CD4-positive, alpha-beta T cell treated with Interleukin-6 at 100 ng/mL for 8 hours (primary cell): ENCODE measurements around the gene CCDC81.
"Not testable (repeated sequence)": the region's sequence is repeated elsewhere in the genome, so short reads cannot be mapped to it uniquely, and the experiment has no call there.

Experiments
- DNase-seq: peaks from one replicate; pipeline ENCODE4 v3.0.0-alpha.2; 2020; ENCODE audit warnings: mixed read lengths, low spot score

Gene CCDC81

DNA sequence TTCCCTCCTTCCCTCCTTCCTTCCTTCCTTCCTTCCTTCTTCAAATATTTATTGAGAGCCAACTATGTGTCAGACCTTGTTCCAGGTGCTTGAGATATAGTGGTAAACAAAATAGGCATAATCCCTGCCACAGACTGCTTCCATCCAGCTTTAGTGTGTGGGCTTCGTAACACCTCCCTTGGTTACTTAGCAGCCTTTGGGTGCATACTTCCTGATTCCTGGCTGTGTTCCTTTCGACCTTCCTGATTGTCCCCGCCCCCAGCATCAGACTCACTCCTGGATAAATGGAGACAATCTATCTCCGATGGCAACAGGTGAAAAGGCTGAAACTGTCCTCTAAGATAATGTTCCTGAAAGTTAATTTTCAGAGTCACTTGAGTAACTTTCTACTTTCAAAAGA is 13.5 kb downstream of the CCDC81 start:
- no peak for DNase-seq

DNA sequence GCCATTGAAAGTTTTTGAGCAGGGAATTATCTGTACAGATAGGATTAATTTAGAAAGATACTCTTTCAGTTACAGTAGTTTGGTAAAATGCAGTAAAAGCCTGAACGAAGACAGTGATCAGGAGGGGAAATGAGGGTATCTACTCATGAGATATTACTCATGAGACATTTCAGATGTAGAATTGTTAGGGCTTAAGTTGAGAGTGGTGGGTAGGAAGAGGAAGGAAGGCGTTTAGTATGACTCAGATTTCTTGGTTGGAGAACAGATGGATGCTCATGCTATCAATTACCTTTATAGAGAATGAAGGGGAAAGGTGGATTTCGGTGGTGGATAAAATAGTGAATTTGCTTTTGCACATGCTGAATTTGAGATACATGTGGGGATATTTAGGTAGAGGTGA is 15.8 kb downstream of the CCDC81 start:
- DNase-seq, result no peak

GRCh38 chr11:86395061-86395551 is 20.4 kb downstream of the CCDC81 start:
- no peak for DNase-seq

DNA sequence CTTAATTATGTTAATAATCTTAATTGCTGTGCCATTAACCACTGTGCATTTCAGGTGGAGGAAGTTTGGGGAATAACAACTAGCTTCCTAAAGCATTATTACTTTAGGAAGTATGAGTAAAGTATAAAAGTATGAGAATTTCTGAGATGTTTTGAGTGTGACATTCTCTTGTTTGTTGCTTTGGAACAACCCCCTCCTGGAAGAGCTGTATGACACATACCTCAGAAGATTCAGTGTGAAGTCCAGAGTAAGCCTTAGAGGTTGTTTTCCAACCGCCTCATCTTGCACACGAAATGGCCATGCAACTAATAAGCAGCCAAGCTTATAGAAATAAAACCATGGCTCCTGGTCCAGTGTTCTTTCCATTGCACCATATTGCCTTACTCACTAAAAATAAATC is 21.7 kb downstream of the CCDC81 start:
- DNase-seq, result no peak

- DNase-seq, result no peak
These were observed 22.7 kb downstream of the CCDC81 start for GRCh38 chr11:86397351-86397750.

DNA sequence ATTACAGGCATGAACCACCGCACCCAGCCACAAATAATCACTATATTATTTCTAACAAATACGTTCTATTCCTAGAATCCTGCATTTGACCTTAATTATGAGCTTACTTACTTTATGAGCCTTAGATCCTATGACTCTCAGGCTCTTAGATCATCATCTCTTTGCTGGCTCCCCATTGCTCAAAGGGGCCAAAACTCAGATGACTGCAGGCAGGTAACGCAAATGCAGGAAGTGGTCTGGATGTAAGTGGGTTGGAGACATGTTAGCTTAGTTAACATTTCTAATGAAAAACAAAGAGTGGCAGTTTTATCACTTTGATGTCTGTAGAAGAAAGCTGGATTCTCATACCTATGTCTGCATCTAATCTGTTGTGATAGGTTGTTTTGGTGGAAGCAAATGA is 23.4 kb downstream of the CCDC81 start:
- DNase-seq, result no peak

GRCh38 chr11:86403458-86403857 is 28.8 kb downstream of the CCDC81 start:
- DNase-seq, result no peak

- DNase-seq, result no peak
These were observed 34.2 kb downstream of the CCDC81 start for GRCh38 chr11:86408845-86409244.

DNA sequence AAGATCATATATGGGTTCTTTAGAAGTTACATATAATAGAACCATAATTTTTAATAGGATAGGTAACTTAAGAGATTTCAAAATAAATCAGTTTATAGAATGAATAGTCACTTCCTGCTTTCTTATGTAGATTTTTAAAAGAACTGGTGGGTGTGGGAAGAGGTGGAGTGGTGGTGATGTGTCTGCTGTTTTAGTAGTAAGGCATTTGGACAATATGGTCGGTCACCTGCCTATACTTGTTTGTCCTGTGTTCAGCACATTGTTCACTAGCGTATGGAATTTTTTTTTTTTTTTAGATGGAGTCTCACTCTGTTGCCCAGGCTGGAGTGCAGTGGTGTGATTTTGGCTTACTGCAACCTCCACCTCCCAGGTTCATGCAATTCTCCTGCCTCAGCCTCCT is 39.3 kb downstream of the CCDC81 start:
- no peak for DNase-seq

DNA sequence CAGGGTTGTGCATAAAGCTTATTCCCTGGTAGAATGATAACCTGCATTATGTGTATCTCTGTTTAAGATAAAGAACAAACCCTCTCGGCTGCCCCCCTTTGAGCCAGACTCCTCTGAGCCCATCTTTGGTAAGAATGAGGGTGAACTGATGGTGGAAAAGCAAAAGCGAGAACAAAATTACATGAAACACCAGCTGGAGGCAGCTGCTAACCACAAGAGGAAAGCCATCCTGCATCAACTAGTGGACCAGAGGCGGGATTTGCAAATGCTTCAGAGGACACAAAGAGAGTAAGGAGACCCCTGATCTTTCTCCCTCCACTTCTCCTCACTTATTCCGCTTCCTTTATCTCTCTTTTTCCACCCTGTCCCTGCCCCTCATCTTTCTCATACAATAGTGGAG is 40.3 kb downstream of the CCDC81 start:
- no peak for DNase-seq

- no peak for DNase-seq
These were observed 41.8 kb downstream of the CCDC81 start for GRCh38 chr11:86416494-86416893.

DNA sequence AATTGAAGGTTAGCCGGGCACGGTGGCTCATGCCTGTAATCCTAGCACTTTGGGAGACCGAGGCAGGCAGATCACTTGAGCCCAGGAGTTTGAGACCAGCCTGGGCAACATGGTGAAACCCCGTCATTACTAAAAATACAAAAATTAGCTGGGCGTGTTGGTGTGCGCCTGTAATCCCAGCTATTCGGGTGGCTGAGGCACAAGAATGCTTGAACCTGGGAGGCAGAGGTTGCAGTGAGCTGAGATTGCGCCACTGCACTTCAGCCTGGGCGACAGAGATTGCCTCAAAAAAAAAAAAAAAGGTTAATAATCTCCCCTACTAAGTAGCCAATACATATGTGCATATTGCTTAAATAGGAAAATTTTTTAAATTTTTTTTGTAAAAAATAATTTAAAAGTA is 42.3 kb downstream of the CCDC81 start:
- DNase-seq, result not testable (repeated sequence)

GRCh38 chr11:86418106-86418505 is 43.4 kb downstream of the CCDC81 start:
- no peak for DNase-seq

DNA sequence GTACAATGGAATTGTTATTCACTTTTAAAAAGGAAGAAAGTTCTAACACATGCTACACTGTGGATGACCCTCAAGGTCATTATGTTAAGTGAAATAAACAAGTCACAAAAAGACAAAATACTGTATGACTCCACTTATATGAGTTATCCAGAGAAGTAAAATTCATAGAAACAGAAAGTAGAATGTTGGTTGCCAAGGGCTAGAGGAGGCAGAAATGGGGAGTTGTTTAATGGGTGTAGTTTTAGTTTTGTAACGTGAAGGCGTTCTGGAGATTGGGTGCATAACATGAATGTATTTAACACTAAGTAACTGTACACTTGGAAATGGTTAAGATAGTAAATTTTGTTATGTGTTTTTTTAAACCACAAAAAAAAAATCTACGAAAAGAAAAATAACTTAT is 43.8 kb downstream of the CCDC81 start:
- no peak for DNase-seq

- DNase-seq, result no peak
These were observed 44.2 kb downstream of the CCDC81 start for GRCh38 chr11:86418917-86419316.

- no peak for DNase-seq
These were observed 47.3 kb downstream of the CCDC81 start for GRCh38 chr11:86421946-86422345.

DNA sequence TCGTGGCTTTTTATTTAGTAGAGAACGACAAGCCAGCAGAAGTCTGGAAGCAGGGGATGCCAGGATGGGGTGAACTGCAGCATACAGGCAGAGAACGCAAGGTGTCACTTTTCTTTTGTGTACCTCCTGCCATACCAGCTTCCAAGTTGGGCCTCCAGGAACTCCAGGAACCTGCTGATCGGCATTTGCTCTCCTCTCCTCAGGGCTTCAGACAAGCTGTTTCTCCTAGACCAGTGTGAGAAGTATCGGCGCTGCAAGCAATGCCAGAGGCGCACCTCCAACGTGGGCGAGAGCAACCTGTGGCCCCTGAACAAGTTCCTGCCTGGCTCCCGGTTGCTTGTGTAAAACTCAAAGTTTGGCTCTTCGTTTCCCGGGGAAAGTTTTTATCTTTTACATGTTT is 47.7 kb downstream of the CCDC81 start:
- DNase-seq, result no peak

- DNase-seq, result not testable (repeated sequence)
These were observed 48.8 kb downstream of the CCDC81 start for GRCh38 chr11:86423488-86423887.

DNA sequence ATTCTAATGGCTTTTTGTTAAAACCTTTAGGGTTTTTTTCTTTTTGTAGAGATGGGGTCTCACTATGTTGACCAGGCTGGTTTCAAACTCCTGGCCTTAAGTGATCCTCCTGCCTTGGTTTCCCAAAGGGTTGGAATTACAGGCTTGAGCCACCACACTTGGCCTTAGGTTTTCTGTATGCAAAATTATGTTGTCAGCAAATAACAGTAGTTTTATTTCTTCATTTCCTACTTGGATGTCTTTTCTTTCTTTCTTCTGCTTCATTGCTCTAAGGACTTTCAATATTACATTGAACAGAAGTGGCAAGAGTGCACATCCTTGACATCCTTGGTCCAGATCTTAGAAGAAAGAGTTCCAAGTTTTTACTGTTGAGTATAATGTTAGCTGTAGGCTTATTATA is 52.8 kb downstream of the CCDC81 start:
- DNase-seq, result no peak

DNA sequence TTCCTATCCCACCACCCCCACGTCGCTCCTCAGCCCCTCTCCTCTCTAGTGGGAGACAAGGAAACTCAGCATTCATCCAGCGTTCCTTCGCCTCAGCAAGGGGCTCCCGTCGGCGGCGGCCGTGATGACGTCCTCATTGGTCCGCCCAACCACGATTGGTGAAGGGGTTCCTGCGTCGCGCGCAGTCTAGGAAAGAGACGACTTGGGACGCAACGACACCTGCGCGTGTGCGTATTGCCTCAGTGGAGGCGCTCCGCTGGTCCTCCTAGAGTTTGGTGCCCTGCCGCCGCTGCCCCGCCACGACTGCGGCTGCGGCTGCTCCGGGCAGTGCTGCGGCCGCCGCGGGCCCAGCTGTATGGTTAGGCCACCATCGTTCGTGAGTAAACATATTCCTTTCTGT is 56.6 kb downstream of the CCDC81 start:
- DNase-seq, result no peak

DNA sequence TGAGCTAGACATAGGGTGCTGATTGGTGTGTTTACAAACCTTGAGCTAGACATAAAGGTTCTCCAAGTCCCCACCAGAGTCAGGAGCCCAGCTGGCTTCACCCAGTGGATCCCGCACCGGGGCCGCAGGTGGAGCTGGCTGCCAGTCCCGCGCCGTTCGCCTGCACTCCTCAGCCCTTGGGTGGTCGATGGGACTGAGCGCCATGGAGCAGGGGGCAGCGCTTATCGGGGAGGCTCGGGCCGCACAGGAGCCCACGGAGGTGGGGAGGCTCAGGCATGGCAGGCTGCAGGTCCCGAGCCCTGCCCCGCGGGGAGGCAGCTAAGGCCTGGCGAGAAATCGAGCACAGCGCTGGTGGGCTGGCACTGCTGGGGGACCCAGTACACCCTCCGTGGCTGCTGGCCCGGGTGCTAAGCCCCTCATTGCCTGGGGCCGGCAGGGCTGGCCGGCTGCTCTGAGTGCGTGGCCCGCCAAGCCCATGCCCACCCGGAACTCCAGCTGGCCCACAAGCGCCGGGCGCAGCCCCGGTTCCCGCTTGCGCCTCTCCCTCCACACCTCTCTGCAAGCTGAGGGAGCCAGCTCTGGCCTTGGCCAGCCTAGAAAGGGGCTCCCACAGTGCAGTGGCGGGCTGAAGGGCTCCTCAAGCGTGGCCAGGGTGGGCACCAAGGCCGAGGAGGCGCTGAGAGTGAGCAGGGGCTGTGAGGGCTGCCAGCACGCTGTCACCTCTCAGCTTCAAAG is 58.8 kb downstream of the CCDC81 start:
- not testable (repeated sequence) for DNase-seq

DNA sequence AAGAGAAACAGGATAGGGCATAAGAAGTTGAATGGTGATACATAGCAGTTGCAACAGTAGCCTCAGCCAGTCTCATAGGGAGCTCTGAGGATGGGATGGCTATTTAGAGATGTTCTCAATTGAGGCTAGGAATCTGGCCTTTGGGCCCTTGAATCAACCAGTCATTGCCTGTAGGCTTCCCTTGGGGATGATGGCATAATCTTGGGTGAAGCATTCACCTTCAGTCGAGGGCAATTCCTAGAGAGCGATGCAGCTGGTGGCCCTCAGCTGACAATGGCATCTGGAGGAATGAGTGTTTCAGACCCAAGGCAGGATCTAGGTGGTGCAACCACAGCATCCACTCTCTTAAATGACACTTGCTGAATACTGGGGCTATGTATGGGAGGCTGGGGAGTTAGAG is 61.0 kb downstream of the CCDC81 start:
- no peak for DNase-seq

- DNase-seq, result no peak
These were observed 64.0 kb downstream of the CCDC81 start for GRCh38 chr11:86438685-86439084.

- DNase-seq, result no peak
These were observed 65.6 kb downstream of the CCDC81 start for GRCh38 chr11:86440305-86440716.
